GM18508 (cell line): ENCODE measurements around the gene TMEM164.
"Not testable (repeated sequence)": the region's sequence is repeated elsewhere in the genome, so short reads cannot be mapped to it uniquely, and the experiment has no call there.

ENCODE experiments used
- ATAC-seq: cut with Tn5 transposase; IDR thresholded peaks from one replicate; pipeline ENCODE4 v1.9.1; 2021; ENCODE audit warnings: moderate number of reproducible peaks; ENCODE audit not compliant: insufficient read depth, unreplicated experiment

The TMEM164 gene

DNA sequence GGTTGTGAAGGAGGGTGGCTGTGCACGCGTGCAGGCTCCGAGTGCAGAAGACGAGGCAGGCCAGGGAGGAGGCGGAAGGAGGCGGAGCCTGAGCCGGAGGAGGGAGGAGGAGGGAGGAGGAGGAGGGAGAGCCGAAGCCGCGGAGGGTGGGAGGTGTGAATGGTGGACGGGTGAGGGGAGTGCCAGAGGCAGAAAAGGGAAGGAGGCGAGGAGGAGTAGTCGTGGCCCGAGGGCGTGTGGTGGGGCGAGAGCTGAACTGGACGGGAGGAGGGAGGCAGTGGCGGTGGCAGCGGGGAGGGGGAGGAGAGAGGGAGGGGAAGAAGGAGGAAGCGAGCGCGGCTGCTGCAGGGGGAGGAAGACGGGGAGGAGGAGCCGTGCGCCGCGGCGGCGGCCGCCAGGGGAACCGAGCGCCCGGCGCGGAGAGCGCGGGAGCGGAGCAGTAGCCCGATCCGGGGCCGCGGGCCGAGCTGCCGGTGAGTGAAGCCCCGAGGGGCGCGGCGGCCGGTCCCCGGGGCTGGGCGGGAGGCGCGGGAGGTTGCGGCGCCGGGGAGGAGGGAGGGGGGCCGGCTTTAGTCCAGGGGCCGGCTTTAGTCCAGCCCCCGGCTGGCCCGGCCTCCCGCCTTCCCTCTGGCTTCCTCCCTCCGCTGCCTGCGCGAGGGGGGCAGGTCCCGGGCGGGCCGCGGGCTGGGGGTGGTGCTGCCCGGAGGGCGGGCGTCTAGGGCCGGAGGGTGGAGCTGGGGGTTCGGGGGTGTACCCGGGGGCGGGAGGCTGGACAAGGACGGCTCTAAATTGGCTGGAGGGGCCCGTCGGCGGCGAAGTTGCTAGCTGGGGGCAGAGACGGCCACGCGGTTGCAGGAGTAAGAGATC, at the start of gene TMEM164:
TMEM164 (plus strand) TSS at position 815 of the 867 bp plus-strand sequence. CDS start 661 bp downstream, outside the sequence.
- ATAC-seq, result peak; percentile 30

- no peak for ATAC-seq
These were observed 48.6 kb upstream of the TMEM164 start for GRCh38 chrX:109954333-109954732.

DNA sequence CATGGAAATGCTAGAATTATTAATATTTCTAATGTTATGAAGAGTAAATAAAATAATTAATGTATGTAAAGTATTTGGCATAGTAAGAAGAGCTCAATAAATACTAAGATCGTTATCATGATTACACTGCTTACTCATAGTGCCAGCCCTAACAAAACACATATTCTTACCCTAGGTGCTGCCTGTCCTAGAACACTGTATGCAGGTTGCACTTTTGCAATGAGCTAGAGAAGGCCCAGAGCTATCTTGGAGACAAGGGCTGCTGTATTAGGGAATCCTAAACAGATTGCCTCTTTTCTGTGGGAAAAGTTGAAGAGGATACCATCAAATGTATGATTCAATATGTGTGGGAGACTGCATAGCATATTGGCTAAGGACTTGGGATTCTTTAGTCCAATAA, 48.0 kb upstream of the TMEM164 start:
- ATAC-seq, result no peak

DNA sequence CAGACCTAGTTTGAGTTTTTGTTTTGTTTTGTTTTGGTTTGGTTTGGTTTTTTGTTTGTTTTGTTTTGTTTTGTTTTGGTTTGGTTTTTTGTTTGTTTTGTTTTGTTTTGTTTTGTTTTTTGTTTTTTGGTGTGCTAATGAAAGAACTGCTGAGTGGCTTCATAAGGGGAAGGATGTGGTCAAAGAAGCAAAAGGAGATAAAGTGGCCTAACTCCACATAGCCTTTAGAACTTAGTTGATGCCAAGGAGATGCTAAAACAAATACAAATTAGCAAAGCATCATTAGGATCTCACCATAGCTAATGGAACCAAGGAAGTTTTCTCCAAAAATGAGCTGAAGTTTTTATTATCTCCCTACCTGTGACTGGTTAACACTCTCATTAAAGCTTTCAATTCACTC, 44.6 kb upstream of the TMEM164 start:
- ATAC-seq, result no peak

- no peak for ATAC-seq
These were observed 43.5 kb upstream of the TMEM164 start for GRCh38 chrX:109959356-109959871.

DNA sequence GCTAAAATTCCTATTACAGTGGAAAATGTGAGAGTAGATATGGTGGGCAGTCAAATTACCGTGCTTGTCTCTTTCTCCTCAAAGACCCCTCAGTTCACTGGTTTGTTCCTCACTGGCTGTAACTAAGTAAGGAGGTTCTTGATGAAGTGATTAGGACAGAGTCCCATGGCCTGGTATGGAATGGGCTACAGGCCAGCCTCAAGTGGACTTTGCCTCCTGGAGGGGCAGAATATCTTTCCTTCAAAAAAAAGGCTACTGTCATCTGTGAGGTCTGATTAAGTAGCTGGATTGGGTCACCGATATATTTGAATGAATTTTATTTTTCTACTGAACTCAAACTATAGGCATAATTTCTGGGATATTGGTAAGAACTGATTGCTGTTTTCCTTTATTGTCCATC, 38.5 kb upstream of the TMEM164 start:
- ATAC-seq, result no peak

DNA sequence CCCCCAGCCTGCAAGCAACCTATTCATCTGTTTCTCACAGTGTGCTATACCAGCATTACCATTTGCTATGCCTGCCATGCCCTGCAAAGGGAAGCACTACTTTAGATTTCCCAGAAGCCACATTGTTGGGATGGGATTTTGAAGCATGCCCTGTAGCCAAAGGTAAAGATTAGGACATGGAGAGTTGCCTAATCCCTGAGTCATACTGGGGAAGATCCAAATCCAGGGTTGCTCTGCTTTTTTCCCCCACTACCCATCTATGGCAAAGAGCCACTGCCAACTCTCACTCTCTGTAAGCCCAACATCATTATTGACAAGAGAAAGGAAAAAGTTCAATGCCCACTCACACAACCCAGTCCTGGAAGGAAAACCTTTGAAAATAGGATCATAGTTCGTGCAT, 36.7 kb upstream of the TMEM164 start:
- ATAC-seq, result no peak

GRCh38 chrX:109967156-109967555, 35.8 kb upstream of the TMEM164 start:
- ATAC-seq, result no peak

GRCh38 chrX:109970841-109971240, 32.1 kb upstream of the TMEM164 start:
- ATAC-seq, result not testable (repeated sequence)

DNA sequence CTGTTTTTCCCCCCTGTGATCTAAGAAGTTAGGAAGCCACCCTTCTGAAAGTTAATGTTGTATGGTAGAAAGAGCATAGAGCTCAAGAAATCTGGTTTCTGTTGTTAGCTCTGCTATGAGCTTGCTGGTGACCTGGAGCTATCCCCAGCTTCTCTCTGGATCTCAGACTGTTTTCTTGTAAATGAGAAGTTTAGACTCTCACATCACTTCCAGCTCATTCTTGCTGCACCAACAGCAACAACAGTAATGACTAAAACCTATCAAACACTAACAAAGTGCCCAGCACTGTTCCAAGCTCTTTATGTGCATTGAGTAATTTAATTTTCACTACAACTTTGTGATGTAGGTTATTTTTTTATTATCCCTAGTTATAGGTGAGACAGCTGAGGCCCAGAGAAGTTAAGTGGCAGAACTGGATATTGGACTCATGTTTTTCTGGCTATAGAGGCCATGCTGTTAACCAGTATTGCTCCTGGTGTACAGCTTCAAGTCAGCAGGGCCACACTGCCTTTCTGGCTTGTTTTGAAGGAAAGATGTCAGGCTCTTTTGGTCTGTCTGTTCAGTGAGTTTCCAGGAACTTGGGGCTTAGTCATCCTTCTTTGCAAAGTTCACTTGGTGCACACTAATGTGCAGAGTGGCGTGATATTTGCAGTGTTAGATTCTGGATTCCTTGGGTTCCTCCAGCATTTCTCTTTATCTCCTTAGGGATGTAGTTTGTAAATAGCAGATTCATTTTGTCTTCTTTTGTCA, 27.8 kb upstream of the TMEM164 start:
- no peak for ATAC-seq

DNA sequence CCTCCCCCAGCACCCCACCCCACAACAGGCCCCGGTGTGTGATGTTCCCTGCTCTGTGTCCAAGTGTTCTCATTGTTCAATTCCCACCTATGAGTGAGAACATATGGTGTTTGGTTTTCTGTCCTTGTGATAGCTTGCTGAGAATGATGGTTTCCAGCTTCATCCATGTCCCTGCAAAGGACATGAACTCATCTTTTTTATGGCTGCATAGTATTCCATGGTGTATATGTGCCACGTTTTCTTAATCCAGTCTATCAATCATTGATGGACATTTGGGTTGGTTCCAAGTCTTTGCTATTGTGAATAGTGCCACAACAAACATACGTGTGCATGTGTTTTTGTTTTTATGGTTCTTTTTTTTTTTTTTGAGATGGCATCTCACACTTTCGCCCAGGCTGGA, 17.7 kb upstream of the TMEM164 start:
- ATAC-seq, result not testable (repeated sequence)

- ATAC-seq, result no peak
These were observed 15.0 kb upstream of the TMEM164 start for GRCh38 chrX:109987884-109988283.

GRCh38 chrX:109990582-109991276, 12.2 kb upstream of the TMEM164 start:
- ATAC-seq, result no peak

DNA sequence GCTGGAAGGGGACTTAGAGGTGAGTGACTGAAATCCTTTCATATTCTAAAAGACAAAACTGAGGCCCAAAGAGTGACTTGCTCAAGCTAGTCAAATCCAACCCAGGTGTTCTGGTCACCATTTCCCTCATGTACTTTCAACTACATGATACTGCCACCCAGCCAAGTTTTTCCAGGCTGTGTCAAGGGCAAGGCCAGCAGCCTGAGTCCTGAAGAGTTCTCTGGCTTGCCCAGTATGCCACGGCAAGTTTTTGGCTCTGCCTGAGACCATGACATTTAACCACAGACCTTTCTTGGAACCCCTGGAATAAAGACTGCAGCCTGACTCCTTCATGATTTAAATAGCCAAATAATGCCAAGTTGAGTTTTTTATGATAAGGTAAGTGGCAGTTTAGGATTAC, 10.7 kb upstream of the TMEM164 start:
- no peak for ATAC-seq

DNA sequence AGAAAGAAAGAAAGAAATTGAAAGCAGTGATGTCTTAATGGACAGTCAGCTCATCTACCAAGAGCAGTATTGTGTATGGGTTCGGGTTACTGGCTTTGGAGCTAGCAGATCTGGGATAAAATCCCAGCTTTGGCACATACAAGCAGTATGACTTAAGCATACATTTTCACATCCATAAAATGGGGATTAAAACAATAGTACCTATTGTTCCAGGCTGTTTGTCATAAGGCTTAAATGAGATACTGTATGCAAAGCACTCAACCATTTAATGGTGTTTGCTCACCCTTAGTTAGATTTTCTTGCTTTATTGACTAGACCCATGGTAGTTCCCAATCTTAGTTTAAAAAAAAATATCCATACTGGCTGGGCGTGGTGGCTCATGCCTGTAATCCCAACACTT, 7.8 kb upstream of the TMEM164 start:
- no peak for ATAC-seq

GRCh38 chrX:109997786-109998452, 5.0 kb upstream of the TMEM164 start:
- no peak for ATAC-seq

- ATAC-seq, result no peak
These were observed 2.9 kb upstream of the TMEM164 start for GRCh38 chrX:110000000-110000399.

GRCh38 chrX:110000847-110001713, 1.8 kb upstream of the TMEM164 start:
- no peak for ATAC-seq

GRCh38 chrX:110001740-110002299, 1.1 kb upstream of the TMEM164 start:
- peak; percentile 5 for ATAC-seq
